NT2/D1 (cell line): Measurements from ENCODE around the gene ZNF471.

Experiments used
- DNase-seq: peaks from one replicate; pipeline ENCODE4 v3.0.0-alpha.2; 2011; ENCODE audit warnings: low read depth, low spot score
- H3K27me3 ChIP-seq: 2 replicates; pipeline ENCODE4 v1.6.0; 2011; ENCODE audit warnings: mild to moderate bottlenecking; ENCODE audit not compliant: insufficient read length, insufficient read depth
- H3K36me3 ChIP-seq: 2 replicates; pipeline ENCODE4 v1.6.1; 2011; ENCODE audit warnings: mild to moderate bottlenecking, low read length, mixed read lengths; ENCODE audit not compliant: insufficient read depth, insufficient read length
- H3K4me1 ChIP-seq: 2 replicates; pipeline ENCODE4 v1.5.1; 2011; ENCODE audit not compliant: insufficient read depth, insufficient read length
- H3K4me3 ChIP-seq: 2 replicates; pipeline ENCODE4 v1.5.1; 2011; ENCODE audit warnings: low read depth; ENCODE audit not compliant: insufficient read length
- H3K9ac ChIP-seq: 2 replicates; pipeline ENCODE4 v1.6.0; 2011; ENCODE audit warnings: low read depth; ENCODE audit not compliant: insufficient read length
- H3K9me3 ChIP-seq: 2 replicates; pipeline ENCODE4 v1.5.1; 2011; ENCODE audit warnings: mild to moderate bottlenecking, low read length; ENCODE audit not compliant: insufficient read depth
- SUZ12 ChIP-seq: IDR thresholded peaks from 2 replicates; pipeline ENCODE4 v1.6.1; 2011; ENCODE audit not compliant: insufficient read length, insufficient read depth; ENCODE audit errors: extremely low read depth
- YY1 ChIP-seq: IDR thresholded peaks from 2 replicates; pipeline ENCODE4 v1.6.1; 2011; ENCODE audit not compliant: insufficient read length, insufficient read depth
- ZNF274 ChIP-seq: IDR thresholded peaks from 2 replicates; pipeline ENCODE4 v1.6.1; 2011; ENCODE audit warnings: mild to moderate bottlenecking, low read depth, low read length

ZNF471 gene

GRCh38 chr19:56554272-56554869, 46.7 kb downstream of the ZNF471 start:
- H3K4me3 ChIP-seq, result no peak overlapping the region
- peak; percentile 68 for TF ChIP-seq ZNF274
- TF ChIP-seq SUZ12, result no peak
- no peaks in the 10 kb centered on the region for H3K27me3 ChIP-seq
- peaks cover 48% of the 10 kb centered on the region for H3K36me3 ChIP-seq
- no peak overlapping the region for H3K9ac ChIP-seq
- peaks cover 58% of the 10 kb centered on the region for H3K9me3 ChIP-seq
- DNase-seq, result no peak
- H3K4me1 ChIP-seq, result no peaks in the 10 kb centered on the region

DNA sequence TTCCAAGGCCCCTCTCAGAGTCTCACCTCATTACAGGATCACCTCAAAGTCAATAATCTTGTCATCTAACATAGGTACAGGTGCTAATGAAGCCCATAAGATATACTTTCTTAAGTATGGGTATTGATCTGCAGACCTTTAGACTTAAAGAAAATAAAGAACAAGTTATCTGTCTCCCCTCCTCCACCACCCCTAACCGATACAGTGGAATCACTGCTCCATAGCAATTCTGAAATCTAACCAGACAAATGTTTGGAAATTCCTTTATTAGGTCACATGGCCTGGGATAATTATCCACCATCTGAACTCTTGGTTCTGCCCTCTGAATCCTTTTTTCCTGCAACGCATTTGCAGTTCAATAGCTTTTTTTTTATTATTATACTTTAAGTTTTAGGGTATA, 55.1 kb downstream of the ZNF471 start:
- no peaks in the 10 kb centered on the region for H3K4me1 ChIP-seq
- H3K9ac ChIP-seq, result no peak overlapping the region
- no peak overlapping the region for H3K4me3 ChIP-seq
- H3K9me3 ChIP-seq, result peaks cover 55% of the 10 kb centered on the region
- DNase-seq, result no peak
- TF ChIP-seq ZNF274, result no peak
- TF ChIP-seq YY1, result no peak
- TF ChIP-seq SUZ12, result no peak
- no peaks in the 10 kb centered on the region for H3K36me3 ChIP-seq
- H3K27me3 ChIP-seq, result no peaks in the 10 kb centered on the region

GRCh38 chr19:56566904-56567273, 59.2 kb downstream of the ZNF471 start:
- TF ChIP-seq ZNF274, result no peak
- no peak for TF ChIP-seq SUZ12
- TF ChIP-seq YY1, result no peak
- Histone ChIP-seq H3K9me3 (peaks cover 72% of the 10 kb centered on the region), H3K27me3 (no peaks in the 10 kb centered on the region), H3K4me1 (no peaks in the 10 kb centered on the region), H3K4me3 (peak overlapping the region; percentile 89), H3K36me3 (peaks cover 28% of the 10 kb centered on the region), H3K9ac (peak overlapping the region; percentile 89)
- no peak for DNase-seq

- Histone ChIP-seq H3K4me1 (no peaks in the 10 kb centered on the region), H3K36me3 (peaks cover 28% of the 10 kb centered on the region), H3K9me3 (peaks cover 72% of the 10 kb centered on the region), H3K4me3 (peak within 1 kb of the TSS; percentile 89), H3K9ac (peak within 1 kb of the TSS; percentile 89), H3K27me3 (no peaks in the 10 kb centered on the region)
- DNase-seq, result peak; percentile 69
- TF ChIP-seq ZNF274, result no peak
- TF ChIP-seq YY1, result no peak
- TF ChIP-seq SUZ12, result no peak
These were observed 59.8 kb downstream of the ZNF471 start, which contains the start of gene ZNF470 for GRCh38 chr19:56567274-56568120. TSS of gene ZNF470 (plus strand) at chr19:56567468. CDS start at chr19:56570312, 2,844 bp downstream.

DNA sequence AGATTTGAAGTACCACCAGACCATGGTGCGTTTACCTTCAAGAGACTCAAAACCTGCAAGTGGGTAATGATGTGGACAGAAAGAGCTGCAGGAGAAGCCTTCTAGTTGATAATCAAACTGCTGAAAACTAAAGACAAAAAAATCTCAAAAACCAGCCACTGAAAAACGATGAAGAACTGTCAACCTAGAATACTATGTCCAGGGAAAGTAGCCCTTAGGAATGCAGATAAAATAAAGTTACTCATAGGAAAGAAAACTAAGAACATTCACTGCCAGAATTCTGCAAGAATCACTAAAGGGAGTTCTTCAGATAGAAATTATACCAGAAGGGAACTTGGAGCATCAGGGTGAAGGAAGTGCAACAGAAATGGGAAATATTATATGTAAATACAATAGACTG, 64.9 kb downstream of the ZNF471 start:
- no peak overlapping the region for H3K9ac ChIP-seq
- no peaks in the 10 kb centered on the region for H3K4me1 ChIP-seq
- no peaks in the 10 kb centered on the region for H3K27me3 ChIP-seq
- TF ChIP-seq YY1 (no peak), ZNF274 (no peak), SUZ12 (no peak)
- peaks cover 93% of the 10 kb centered on the region for H3K9me3 ChIP-seq
- H3K36me3 ChIP-seq, result peaks cover 69% of the 10 kb centered on the region
- no peak overlapping the region for H3K4me3 ChIP-seq
- no peak for DNase-seq

GRCh38 chr19:56573914-56574313, 66.3 kb downstream of the ZNF471 start:
- Histone ChIP-seq H3K27me3 (no peaks in the 10 kb centered on the region), H3K9me3 (peaks cover 99% of the 10 kb centered on the region), H3K36me3 (peaks cover 73% of the 10 kb centered on the region), H3K4me1 (no peaks in the 10 kb centered on the region), H3K9ac (no peak overlapping the region), H3K4me3 (no peak overlapping the region)
- TF ChIP-seq YY1 (no peak), SUZ12 (no peak), ZNF274 (no peak)
- DNase-seq, result no peak

DNA sequence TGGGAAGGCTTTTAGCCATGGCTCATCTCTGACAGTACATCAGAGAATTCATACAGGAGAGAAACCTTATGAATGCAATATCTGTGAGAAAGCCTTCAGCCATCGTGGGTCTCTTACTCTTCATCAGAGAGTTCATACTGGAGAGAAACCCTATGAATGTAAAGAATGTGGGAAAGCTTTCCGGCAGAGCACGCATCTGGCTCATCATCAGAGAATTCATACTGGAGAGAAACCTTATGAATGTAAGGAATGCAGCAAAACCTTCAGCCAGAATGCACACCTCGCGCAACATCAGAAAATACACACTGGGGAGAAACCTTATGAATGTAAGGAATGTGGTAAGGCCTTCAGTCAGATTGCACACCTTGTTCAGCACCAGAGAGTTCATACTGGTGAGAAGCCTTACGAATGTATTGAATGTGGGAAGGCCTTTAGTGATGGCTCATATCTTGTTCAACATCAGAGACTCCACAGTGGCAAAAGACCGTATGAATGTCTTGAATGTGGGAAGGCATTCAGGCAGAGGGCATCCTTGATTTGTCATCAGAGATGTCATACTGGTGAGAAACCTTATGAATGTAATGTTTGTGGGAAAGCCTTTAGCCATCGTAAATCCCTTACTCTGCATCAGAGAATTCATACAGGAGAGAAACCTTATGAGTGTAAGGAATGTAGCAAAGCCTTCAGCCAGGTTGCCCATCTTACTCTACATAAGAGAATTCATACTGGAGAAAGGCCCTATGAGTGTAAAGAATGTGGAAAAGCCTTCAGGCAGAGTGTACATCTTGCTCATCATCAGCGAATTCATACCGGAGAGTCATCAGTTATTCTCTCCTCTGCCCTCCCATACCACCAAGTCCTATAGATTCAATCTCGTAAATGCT, 70.3 kb downstream of the ZNF471 start:
- no peak for DNase-seq
- no peak overlapping the region for H3K4me3 ChIP-seq
- peaks cover 54% of the 10 kb centered on the region for H3K36me3 ChIP-seq
- H3K9me3 ChIP-seq, result peaks cover 100% of the 10 kb centered on the region
- TF ChIP-seq ZNF274 (peak; percentile 87), YY1 (no peak)
- H3K4me1 ChIP-seq, result no peaks in the 10 kb centered on the region
- H3K27me3 ChIP-seq, result no peaks in the 10 kb centered on the region
- no peak overlapping the region for H3K9ac ChIP-seq
